A673 (cell line): ENCODE results near the gene TRIM50.

Experiments used
- CTCF ChIP-seq: fragments of 300-800, 200-600 bp; sonication (generic); conservative IDR thresholded peaks from 2 replicates; pipeline ENCODE4 v1.5.1; 2017; ENCODE audit warnings: low read depth, mild to moderate bottlenecking, antibody characterized with exemption, low read length, moderate library complexity, mixed read lengths
- EZH2 ChIP-seq: fragments of 200-600 bp; sonication (generic); IDR thresholded peaks from 2 replicates; pipeline ENCODE4 v1.6.1; 2017; ENCODE audit warnings: borderline replicate concordance, low read depth, mild to moderate bottlenecking, mixed read lengths, antibody characterized with exemption, low read length; ENCODE audit not compliant: poor library complexity, severe bottlenecking

- TF ChIP-seq CTCF (no peak), EZH2 (no peak)
These were observed 26.9 kb upstream of the TRIM50 start for GRCh38 chr7:73354821-73355220.
